Stimulated activated CD8-positive, alpha-beta memory T cell treated with anti-CD3 and anti-CD28 coated beads, Interleukin-15, amount 100 ng/mL, for 24 hours (primary cell): Measurements from ENCODE around the gene FAM76B.
"Not testable (repeated sequence)": the region's sequence is repeated elsewhere in the genome, so short reads cannot be mapped to it uniquely, and the experiment has no call there.

Source experiments
- DNase-seq: peaks from one replicate; pipeline ENCODE4 v3.0.0-alpha.2; 2020; ENCODE audit warnings: low read depth

Gene FAM76B

GRCh38 chr11:95789506-95790122 is at the start of gene FAM76B:
Gene FAM76B (minus strand): TSS chr11:95789782. CDS start chr11:95789478, 304 bp downstream.
- peak; percentile 78 for DNase-seq

- no peak for DNase-seq
Observed at GRCh38 chr11:95835768-95836488, 46.3 kb upstream of the FAM76B start.

GRCh38 chr11:95835351-95835750 is 45.8 kb upstream of the FAM76B start:
- DNase-seq, result no peak

GRCh38 chr11:95833378-95833777 is 43.8 kb upstream of the FAM76B start:
- no peak for DNase-seq

- no peak for DNase-seq
Observed at GRCh38 chr11:95832763-95833162, 43.2 kb upstream of the FAM76B start.

GRCh38 chr11:95831198-95831883 is 41.8 kb upstream of the FAM76B start:
- no peak for DNase-seq

GRCh38 chr11:95829580-95830259 is 40.1 kb upstream of the FAM76B start:
- no peak for DNase-seq

GRCh38 chr11:95827696-95828095 is 38.1 kb upstream of the FAM76B start:
- DNase-seq, result no peak

- no peak for DNase-seq
Observed at GRCh38 chr11:95821640-95822039, 32.1 kb upstream of the FAM76B start.

- no peak for DNase-seq
Observed at GRCh38 chr11:95816037-95816436, 26.5 kb upstream of the FAM76B start.

GRCh38 chr11:95811052-95811451 is 21.5 kb upstream of the FAM76B start:
- not testable (repeated sequence) for DNase-seq

- DNase-seq, result not testable (repeated sequence)
Observed at GRCh38 chr11:95806464-95806863, 16.9 kb upstream of the FAM76B start.

- no peak for DNase-seq
Observed at GRCh38 chr11:95805869-95806268, 16.3 kb upstream of the FAM76B start.

- DNase-seq, result no peak
Observed at GRCh38 chr11:95803973-95804372, 14.4 kb upstream of the FAM76B start.

GRCh38 chr11:95802806-95803205 is 13.2 kb upstream of the FAM76B start:
- no peak for DNase-seq

GRCh38 chr11:95800438-95800837 is 10.9 kb upstream of the FAM76B start:
- no peak for DNase-seq

- DNase-seq, result no peak
Observed at GRCh38 chr11:95799546-95799945, 10.0 kb upstream of the FAM76B start.

- DNase-seq, result no peak
Observed at GRCh38 chr11:95796501-95796900, 6.9 kb upstream of the FAM76B start.

- no peak for DNase-seq
Observed at GRCh38 chr11:95795627-95796295, 6.2 kb upstream of the FAM76B start.

- no peak for DNase-seq
Observed at GRCh38 chr11:95794086-95794485, 4.5 kb upstream of the FAM76B start.

- DNase-seq, result no peak
Observed at GRCh38 chr11:95793116-95793515, 3.5 kb upstream of the FAM76B start.

GRCh38 chr11:95792700-95793099 is 3.1 kb upstream of the FAM76B start:
- no peak for DNase-seq
